ENCODE results near the gene MEN1.
"Not testable (repeated sequence)": the region's sequence is repeated elsewhere in the genome, so short reads cannot be mapped to it uniquely, and the experiment has no call there.

The MEN1 gene

GRCh38 chr11:64845776-64846129, 35.4 kb upstream of the MEN1 start:
- not testable (repeated sequence) for DNase-seq (ENCODE audit: low read depth in 2 of 2)

- DNase-seq (ENCODE audit: low read depth in 2 of 2) = no peak
These were observed 34.9 kb upstream of the MEN1 start for GRCh38 chr11:64845129-64845775.

DNA sequence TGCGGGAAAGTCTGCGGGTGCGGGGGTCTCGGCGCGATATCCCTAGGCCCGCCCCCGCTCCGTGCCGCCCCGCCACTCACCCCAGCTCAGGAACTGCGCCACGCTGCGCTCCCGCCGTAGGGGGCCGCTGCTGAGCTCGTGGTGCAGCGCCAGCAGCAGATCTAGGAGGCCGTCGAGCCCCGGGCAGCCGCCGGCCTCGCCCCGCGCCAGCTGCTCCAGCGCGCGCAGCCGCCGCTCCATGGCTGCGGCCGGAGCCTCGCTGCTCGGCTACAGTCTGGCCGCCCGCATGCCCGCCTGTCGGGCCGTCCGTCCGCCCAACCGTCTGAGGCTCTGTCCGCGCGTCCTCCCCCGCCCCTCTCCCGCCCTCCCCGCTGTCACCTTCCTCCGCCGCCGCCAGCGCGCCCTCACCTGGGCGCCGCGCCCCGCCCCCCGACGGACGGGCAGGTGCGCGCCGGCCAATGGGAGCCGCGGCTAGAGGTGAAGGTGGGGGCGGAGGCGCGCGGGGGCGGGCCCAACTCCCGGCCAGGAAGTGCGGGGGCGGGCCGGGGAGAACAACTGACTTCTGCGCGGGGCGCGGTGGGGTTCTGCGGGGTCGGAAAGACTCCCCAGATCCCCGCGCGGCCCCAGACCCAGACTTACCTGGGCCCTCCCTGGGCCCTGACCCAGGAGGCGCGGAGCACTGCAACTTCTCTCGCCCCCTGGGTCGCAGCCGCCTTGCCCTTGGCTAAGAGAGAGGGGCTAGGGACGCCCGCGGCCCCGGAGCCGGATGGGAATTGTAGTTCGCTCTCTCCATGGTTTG, 34.2 kb upstream of the MEN1 start, which contains the start of gene CDC42BPG:
Gene CDC42BPG (minus strand): TSS at position 324 of the 799 bp plus-strand sequence. CDS start 84 bp downstream, at position 240.
- DNase-seq (ENCODE audit: low read depth in 2 of 2) = peak in 1 of 2 donors; percentile 36

DNA sequence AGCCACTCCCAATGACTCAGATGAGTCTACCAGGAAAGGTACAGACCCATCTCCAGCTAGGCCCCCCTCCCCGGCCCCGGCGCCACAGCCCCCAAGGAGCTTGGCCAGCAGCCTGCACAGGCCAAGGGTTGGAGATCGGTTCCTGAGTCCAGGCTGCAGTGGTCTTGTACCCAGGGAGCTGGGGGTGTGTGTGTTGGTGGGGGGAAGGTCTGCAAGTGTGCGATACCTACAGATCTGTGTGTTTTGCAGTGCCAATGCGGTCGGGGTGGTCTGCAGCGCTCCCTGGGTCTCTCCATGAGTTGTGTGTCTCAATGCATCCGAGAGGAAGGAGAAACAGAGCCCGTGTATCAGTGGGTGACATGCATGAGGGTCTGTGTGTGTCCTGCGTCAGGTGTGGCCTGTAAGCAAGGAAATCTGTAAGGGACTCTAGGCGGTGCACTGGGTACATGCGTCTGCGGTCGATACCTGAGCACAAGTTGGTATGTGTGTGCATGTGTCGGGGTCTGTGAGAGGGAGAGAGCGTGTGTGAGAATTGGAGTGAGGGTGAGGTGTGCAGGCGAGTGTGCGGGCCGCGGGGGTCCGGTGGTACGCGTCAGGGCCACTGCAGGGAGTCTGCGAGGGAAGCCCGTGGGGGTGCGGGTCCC, 33.5 kb upstream of the MEN1 start:
- DNase-seq (ENCODE audit: low read depth in 2 of 2) = no peak

GRCh38 chr11:64842851-64843685, 32.7 kb upstream of the MEN1 start:
- DNase-seq (ENCODE audit: low read depth in 2 of 2) = no peak

GRCh38 chr11:64842366-64842759, 32.0 kb upstream of the MEN1 start:
- DNase-seq (ENCODE audit: low read depth in 2 of 2) = no peak

- no peak for DNase-seq (ENCODE audit: low read depth in 2 of 2)
These were observed 31.4 kb upstream of the MEN1 start for GRCh38 chr11:64841592-64842365.

DNA sequence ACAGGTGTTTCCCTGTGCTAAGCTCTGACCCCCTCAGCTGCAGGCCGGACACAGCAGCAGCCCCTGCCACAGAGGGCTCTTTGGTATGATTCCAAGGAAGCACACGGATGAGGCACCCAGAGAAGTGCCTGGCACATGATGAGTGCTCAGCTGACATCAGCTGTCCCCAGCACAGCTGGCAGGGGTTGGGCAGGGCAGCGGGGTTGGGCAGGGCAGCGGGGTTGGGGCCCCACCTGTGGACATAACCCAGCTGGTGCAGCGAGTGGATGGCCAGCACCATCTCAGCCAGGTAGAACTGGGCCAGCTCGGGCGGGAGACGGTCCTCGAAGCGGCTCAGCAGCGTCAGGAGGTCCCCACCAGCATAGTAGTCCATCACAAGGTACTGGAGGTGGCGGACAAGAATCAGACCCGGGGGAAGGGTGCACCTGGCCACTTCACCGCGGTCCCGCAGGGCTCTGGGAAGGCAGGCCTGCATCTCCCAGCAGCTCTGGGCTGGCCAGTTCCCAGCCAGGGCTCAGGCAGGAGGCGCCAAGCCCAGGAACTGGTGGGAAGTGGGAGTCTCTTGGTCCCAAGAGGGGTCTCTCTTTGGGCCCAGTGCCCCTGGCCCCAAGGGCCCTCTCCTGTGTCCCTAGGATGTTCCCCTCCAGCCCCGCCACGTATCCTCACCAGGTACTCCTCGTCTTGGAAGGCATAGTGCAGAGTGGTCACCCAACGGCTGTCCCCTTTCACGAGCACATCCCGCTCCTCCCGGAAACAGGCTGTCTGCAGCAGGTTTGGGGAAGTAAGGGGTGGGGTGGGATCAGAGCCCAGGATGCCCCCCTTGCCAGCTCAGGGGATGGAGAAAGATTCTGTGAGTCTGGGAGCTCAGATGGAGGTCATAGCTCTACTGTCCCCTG, 29.8 kb upstream of the MEN1 start:
- DNase-seq (ENCODE audit: low read depth in 2 of 2) = no peak

- no peak for DNase-seq (ENCODE audit: low read depth in 2 of 2)
These were observed 29.0 kb upstream of the MEN1 start for GRCh38 chr11:64839335-64839734.

- no peak for DNase-seq (ENCODE audit: low read depth in 2 of 2)
These were observed 28.4 kb upstream of the MEN1 start for GRCh38 chr11:64838600-64839334.

DNA sequence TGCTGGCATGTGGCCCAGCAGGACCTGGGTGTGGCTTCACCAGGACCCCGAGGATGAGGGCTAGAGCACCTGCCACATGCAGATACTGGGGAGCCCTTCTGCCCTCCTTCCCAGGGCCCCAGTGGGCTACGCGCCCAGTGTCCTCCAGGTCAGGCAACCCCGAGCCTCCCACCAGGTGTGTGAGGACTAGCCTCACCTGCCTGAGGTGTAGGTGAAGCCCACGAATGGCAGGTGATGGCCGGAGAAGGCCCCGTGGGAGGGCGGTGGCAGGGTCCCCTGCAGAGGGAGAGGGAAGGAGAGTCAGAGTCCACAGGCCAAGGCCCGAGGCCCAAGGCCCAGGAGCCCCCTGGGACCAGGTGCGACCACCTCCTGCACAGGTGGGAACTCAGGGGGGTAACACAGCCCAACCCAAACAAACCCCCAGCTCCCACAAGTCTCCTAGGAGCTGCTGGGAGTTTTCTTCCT, 27.6 kb upstream of the MEN1 start:
- no peak for DNase-seq (ENCODE audit: low read depth in 2 of 2)

DNA sequence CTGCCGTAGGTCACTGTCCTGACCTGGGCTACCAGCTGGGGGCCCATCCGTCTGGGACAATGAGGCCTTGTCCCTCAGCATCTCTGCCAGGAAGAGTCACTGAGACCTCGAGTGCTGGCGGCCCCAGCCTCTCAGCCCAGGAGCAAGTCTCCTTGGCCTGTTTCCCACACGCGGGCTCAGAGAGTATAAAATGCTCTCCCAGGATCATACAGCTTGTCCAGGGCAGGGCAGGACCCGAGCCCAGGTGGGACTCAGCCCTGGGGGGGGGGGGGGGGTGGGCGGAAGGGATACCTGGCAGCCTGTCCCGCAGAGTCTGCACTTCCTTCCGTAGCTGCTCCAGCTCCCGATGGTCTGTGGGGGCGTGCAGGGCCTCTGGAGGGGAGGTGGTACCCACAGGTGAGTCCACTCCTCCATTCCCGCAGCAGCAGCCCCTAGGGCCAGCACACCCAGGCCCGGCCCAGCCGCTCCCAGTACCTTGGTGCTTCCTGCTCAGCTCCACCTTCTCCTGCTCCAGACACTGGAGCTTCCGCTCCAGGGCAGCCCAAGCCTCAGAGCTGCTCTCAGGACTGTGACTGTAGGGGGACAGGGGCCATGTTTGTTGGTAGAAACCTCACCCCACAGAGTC, 26.2 kb upstream of the MEN1 start:
- no peak for DNase-seq (ENCODE audit: low read depth in 2 of 2)

DNA sequence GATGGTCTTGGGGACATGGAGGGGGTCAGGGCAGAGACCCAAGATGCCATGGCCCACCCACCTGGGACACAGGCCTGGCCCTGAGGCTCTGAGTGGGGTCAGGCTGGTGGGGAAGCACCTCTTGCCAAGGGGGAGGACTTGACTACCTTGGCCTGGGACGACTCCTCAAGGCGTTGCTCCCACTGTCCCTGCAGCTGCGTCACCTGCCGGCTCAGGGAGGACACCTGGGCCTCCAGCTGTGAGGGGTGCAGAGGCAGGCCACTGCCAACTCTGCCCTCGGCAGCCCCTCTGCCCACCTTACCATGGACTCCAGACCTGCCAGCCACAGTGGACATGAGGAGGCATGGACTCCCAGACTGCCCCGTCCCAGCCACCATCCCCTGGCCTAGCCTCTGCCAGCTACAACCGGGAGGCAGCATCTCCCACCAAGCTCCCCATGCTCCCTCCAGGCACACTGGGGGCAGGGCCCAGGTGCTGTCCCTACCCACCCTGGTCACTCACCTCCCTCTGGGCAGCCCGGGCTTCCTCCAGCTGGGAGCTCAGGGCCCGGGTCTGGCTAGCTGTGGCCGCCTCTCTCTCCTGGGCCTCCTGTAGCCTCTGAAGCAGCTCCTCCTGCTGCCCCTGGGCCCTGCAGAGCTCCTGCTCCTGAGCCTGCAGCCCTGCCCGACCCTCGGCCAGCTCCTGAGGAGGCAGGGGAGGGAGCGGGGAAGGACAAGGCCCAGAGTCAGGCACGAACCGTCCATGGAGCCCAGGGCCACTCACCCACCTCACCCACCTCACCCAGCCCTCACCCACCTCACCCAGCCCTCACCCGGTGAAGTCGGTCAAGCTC, 25.5 kb upstream of the MEN1 start:
- DNase-seq (ENCODE audit: low read depth in 2 of 2) = no peak

DNA sequence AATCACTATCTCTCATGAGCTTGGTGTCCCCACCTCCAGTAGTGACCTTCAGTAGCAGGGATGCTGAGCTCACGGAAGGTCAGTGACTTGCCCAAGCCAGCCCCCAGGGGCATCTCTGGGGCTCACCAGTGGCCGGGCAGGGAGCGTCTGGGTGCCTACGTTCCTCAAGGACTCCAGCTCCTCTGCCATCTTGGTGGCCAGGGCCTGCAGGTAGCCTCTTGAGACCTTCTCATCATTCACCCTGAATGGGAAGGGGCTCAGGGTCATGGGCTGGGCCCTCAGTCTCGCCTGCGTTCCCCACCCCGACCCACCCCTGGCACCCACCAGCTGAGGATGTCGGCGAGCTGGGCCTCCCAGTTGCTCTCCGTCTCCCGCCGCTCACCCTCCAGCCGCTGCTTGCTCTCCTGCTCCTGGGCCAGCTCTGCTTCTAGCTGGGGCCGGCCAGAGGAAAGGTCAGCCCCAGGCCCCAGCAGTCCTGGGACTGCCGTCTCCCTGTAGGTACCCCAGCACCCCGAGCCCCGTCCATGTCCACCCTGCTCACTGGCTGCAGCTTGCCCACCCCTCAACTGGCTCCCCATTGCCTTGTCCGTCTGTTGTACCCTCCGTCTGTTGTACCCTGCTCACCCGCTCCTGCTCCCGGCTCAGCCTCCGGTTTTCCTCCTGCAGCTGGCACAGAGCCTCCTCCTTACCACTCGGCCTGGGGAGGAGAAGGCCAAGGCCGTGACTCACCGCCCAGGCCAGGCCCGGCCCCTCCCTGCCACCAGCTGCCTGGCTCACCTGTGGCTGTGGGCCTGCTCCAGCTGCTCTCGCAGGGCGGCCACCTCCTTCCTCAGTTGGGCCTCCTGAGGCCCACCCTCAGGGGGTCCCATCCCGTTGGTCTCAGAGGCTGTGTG, 24.6 kb upstream of the MEN1 start:
- DNase-seq (ENCODE audit: low read depth in 2 of 2) = no peak

DNA sequence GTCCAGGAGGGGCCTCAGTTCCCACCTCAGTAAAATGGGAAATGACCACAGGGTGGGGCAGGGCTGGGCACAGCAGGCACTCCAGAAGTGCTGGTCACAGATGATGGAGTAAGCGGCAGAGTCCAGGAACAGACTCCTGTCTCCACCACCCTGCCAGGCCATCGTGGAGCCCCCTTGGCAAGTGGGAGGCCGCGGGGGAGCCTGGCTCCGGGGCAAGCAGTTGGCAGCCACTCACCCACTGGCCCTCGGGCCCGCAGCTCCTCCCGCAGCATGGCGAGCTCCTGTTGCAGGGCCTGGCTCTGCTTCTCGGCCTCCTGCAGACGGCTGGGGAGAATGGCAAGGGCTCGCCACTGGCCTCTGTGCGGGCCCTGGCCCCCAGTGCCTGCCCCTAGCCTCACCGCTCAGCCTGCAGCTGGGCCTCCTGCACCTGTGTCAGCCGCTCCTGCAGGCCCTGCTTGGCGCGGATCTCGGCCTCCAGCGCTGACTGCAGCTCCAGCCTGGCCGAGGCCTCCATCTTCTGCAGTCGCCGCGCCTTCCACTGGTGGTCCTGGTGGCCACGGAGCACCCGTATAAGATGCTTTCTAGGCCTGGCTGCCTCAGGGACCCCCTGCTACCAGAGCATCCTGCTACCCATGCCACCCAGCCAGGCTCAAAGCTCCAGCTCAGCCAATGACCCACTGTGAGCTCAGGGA, 23.8 kb upstream of the MEN1 start:
- DNase-seq (ENCODE audit: low read depth in 2 of 2) = no peak

- DNase-seq (ENCODE audit: low read depth in 2 of 2) = no peak
These were observed 23.2 kb upstream of the MEN1 start for GRCh38 chr11:64833509-64833908.

- DNase-seq (ENCODE audit: low read depth in 2 of 2) = no peak
These were observed 22.8 kb upstream of the MEN1 start for GRCh38 chr11:64833198-64833502.
